Measurements from ENCODE around the gene GJC2. TPM values are rescaled to one million over a fixed set of nuclear protein-coding genes. Genes with fewer than 3 reads are reported as not detected.
"Not testable (repeated sequence)": the region's sequence is repeated elsewhere in the genome, so short reads cannot be mapped to it uniquely, and the experiment has no call there.

GJC2 gene
- total RNA-seq, 1 experiment from 2014 or later = 0.76 TPM

GRCh38 chr1:228110556-228110955 lies 39.2 kb upstream of the GJC2 start:
- RAD21 ChIA-PET (ENCODE audit: low non-redundant PET in 1 of 2, low total read pairs in 2 of 2, uncharacterized antibody in 2 of 2, unreplicated experiment in 2 of 2) = no interaction called here
- H3K9me2 ChIP-seq (ENCODE audit: insufficient read depth) = no peaks in the 10 kb centered on the region
- H4K20me1 ChIP-seq (ENCODE audit: insufficient read depth) = no peaks in the 10 kb centered on the region
- DNase-seq (ENCODE audit: low read depth, low spot score) (no peak), ATAC-seq (no peak)
- CTCF ChIA-PET = interaction anchor here (1.7 kb wide), 1 partner anchor 21 kb away, joined by 6 read pairs; no protein-coding TSS in a partner anchor
- POLR2A ChIA-PET = no interaction called here
- peaks cover 4 to 14% of the 10 kb centered on the region in 2 experiments; a peak in 3 of 4 replicates for H3K4me1 ChIP-seq (ENCODE audit: control insufficient read depth in 1 of 2, insufficient read depth in 2 of 2, low read length in 2 of 2)
- H3K27me3 ChIP-seq (ENCODE audit: insufficient read depth, low read length) = no peaks in the 10 kb centered on the region
- peak overlapping the region; percentile 99 for H3K4me2 ChIP-seq (ENCODE audit: low read length)
- H3K27ac ChIP-seq (ENCODE audit: low read depth, low read length) = no peak overlapping the region
- no peak overlapping the region for H2AFZ ChIP-seq (ENCODE audit: low read depth, low read length, poor library complexity, severe bottlenecking)
- H3K4me3 ChIP-seq (replicated peaks in 1 of 2; ENCODE audit: low read depth in 1 of 2, low read length in 2 of 2) = peak overlapping the region in 1 of 2 experiments; percentile 97; a peak in 1 of 4 replicates
- no peak for TF ChIP-seq SRF (IDR thresholded peaks at IDR 0.05; ENCODE audit: low read depth)
- no peak for TF ChIP-seq EZH2phosphoT487 (IDR thresholded peaks at IDR 0.05; ENCODE audit: borderline replicate concordance)
- no peak for TF ChIP-seq ELF1 (IDR thresholded peaks at IDR 0.05; ENCODE audit: borderline replicate concordance, low read depth)
- no peak for TF ChIP-seq TCF7L2 (IDR thresholded peaks at IDR 0.05; ENCODE audit: borderline replicate concordance, extremely low read depth, insufficient read depth, insufficient read length)
- no peak for TF ChIP-seq ZFX (IDR thresholded peaks at IDR 0.05)
- no peak for TF ChIP-seq ZNF274 (IDR thresholded peaks at IDR 0.05; ENCODE audit: low read depth, low read length)
- TF ChIP-seq CEBPB (IDR thresholded peaks at IDR 0.05; ENCODE audit: low read depth) = no peak
- TF ChIP-seq RAD21 (IDR thresholded peaks at IDR 0.05; ENCODE audit: low read depth) = no peak
- no peak for TF ChIP-seq CBX3 (IDR thresholded peaks at IDR 0.05; ENCODE audit: low read depth)
- TF ChIP-seq MAX (IDR thresholded peaks at IDR 0.05) = no peak
- no peak for TF ChIP-seq ATF3 (IDR thresholded peaks at IDR 0.05)
- H3K9ac ChIP-seq (ENCODE audit: low read length) = peak overlapping the region; percentile 97; the same call in 1 of the 2 replicates
- intact Hi-C loops (cut with micrococcal nuclease) = no loop called here
- H3K36me3 ChIP-seq (ENCODE audit: control insufficient read depth in 1 of 2, insufficient read depth in 2 of 2, low read length in 2 of 2) = peaks cover 0 to 14% of the 10 kb centered on the region in 2 experiments; a peak in 1 of 4 replicates
- no TSS peak for BruUV-seq (replicated peaks)
- H3K79me2 ChIP-seq (ENCODE audit: insufficient read depth, low read length) = peaks cover 25% of the 10 kb centered on the region
- H3K9me3 ChIP-seq (ENCODE audit: control insufficient read depth in 1 of 2, insufficient read depth in 1 of 2, low read depth in 1 of 2, low read length in 2 of 2) = no peaks in the 10 kb centered on the region

GRCh38 chr1:228111315-228111714 lies 38.4 kb upstream of the GJC2 start:
- CTCF ChIA-PET; POLR2A ChIA-PET; ATAC-seq; H3K27me3 ChIP-seq (ENCODE audit: insufficient read depth, low read length); H3K9ac ChIP-seq (ENCODE audit: low read length); H3K36me3 ChIP-seq (ENCODE audit: control insufficient read depth in 1 of 2, insufficient read depth in 2 of 2, low read length in 2 of 2); H3K27ac ChIP-seq (ENCODE audit: low read depth, low read length); H2AFZ ChIP-seq (ENCODE audit: low read depth, low read length, poor library complexity, severe bottlenecking); H3K9me3 ChIP-seq (ENCODE audit: control insufficient read depth in 1 of 2, insufficient read depth in 1 of 2, low read depth in 1 of 2, low read length in 2 of 2); H3K4me3 ChIP-seq (replicated peaks in 1 of 2; ENCODE audit: low read depth in 1 of 2, low read length in 2 of 2); DNase-seq (ENCODE audit: low read depth, low spot score); H4K20me1 ChIP-seq (ENCODE audit: insufficient read depth); H3K9me2 ChIP-seq (ENCODE audit: insufficient read depth); H3K4me2 ChIP-seq (ENCODE audit: low read length); RAD21 ChIA-PET (ENCODE audit: low non-redundant PET in 1 of 2, low total read pairs in 2 of 2, uncharacterized antibody in 2 of 2, unreplicated experiment in 2 of 2); intact Hi-C loops (cut with micrococcal nuclease); BruUV-seq (replicated peaks): not testable (repeated sequence)
- peaks cover 25% of the 10 kb centered on the region for H3K79me2 ChIP-seq (ENCODE audit: insufficient read depth, low read length)
- peaks cover 4 to 14% of the 10 kb centered on the region in 2 experiments; a peak in 3 of 4 replicates for H3K4me1 ChIP-seq (ENCODE audit: control insufficient read depth in 1 of 2, insufficient read depth in 2 of 2, low read length in 2 of 2)

Data from HCT116 (cell line).